HS-5 (cell line): Measurements from ENCODE around the gene AMBN.
"Not testable (repeated sequence)": the region's sequence is repeated elsewhere in the genome, so short reads cannot be mapped to it uniquely, and the experiment has no call there.

Experiments
- DNase-seq: peaks from one replicate; pipeline ENCODE4 v3.0.0-alpha.2; 2012; ENCODE audit warnings: low read depth

The AMBN gene

GRCh38 chr4:70608324-70608723, 16.3 kb downstream of the AMBN start:
- no peak for DNase-seq

GRCh38 chr4:70613306-70614183, 21.5 kb downstream of the AMBN start:
- no peak for DNase-seq

GRCh38 chr4:70614184-70614555, 22.1 kb downstream of the AMBN start:
- DNase-seq = no peak

- no peak for DNase-seq
These were observed 27.2 kb downstream of the AMBN start for GRCh38 chr4:70619288-70619687.

- DNase-seq = no peak
These were observed 27.7 kb downstream of the AMBN start for GRCh38 chr4:70619778-70620177.

- no peak for DNase-seq
These were observed 31.3 kb downstream of the AMBN start for GRCh38 chr4:70623323-70623722.

- DNase-seq = no peak
These were observed 32.3 kb downstream of the AMBN start for GRCh38 chr4:70624226-70624793.

- no peak for DNase-seq
These were observed 35.6 kb downstream of the AMBN start for GRCh38 chr4:70627620-70628019.

- DNase-seq = no peak
These were observed 36.4 kb downstream of the AMBN start, which contains the start of gene ENAM for GRCh38 chr4:70628444-70628843. ENAM (plus strand) TSS chr4:70628744; CDS start chr4:70629501, 757 bp downstream.

GRCh38 chr4:70629469-70630090, 37.5 kb downstream of the AMBN start:
- no peak for DNase-seq

- DNase-seq = no peak
These were observed 38.1 kb downstream of the AMBN start for GRCh38 chr4:70630162-70630561.

GRCh38 chr4:70632028-70632427, 40.0 kb downstream of the AMBN start:
- peak; percentile 49 for DNase-seq

- no peak for DNase-seq
These were observed 42.4 kb downstream of the AMBN start for GRCh38 chr4:70634482-70634881.

GRCh38 chr4:70637239-70637913, 45.3 kb downstream of the AMBN start:
- DNase-seq = no peak

GRCh38 chr4:70640192-70640591, 48.1 kb downstream of the AMBN start:
- no peak for DNase-seq

GRCh38 chr4:70650741-70651140, 58.7 kb downstream of the AMBN start:
- DNase-seq = not testable (repeated sequence)

GRCh38 chr4:70651864-70652506, 59.9 kb downstream of the AMBN start:
- no peak for DNase-seq

- DNase-seq = no peak
These were observed 62.6 kb downstream of the AMBN start for GRCh38 chr4:70654605-70655011.
